HepG2 (cell line): Measurements from ENCODE around the gene MTSS2. TPM values are rescaled to one million over a fixed set of nuclear protein-coding genes. Genes with fewer than 3 reads are reported as not detected.
A peak's percentile ranks its signal among the peaks of the same experiment; 100 is the strongest.

Experiments used
- AGO2 ChIP-seq: fragments of 200-400 bp; formaldehyde crosslinking; optimal IDR thresholded peaks from 2 replicates; pipeline ENCODE3; 2017; ENCODE audit warnings: mild to moderate bottlenecking, low read depth, low read length, moderate library complexity
- IKZF5 ChIP-seq: IDR thresholded peaks from 2 replicates; pipeline ENCODE4 v1.6.1; 2018; ENCODE audit warnings: missing genetic modification reagents, mild to moderate bottlenecking, missing compliant biosample characterization
- LCORL ChIP-seq, 2 experiments: fragments of 450-650 bp in 1 of 2; sonication (generic) in 1 of 2; formaldehyde crosslinking in 1 of 2; IDR thresholded peaks; 2 replicates each; pipeline versions ENCODE4 v1.5.0 to v1.6.1; 2017 to 2020; ENCODE audit warnings: antibody characterized with exemption in 1 of 2, missing genetic modification reagents in 1 of 2
- NR2F6 ChIP-seq, 2 experiments: IDR thresholded peaks; 2 replicates each; pipeline ENCODE4 v1.6.1; 2016; ENCODE audit warnings: antibody characterized with exemption in 1 of 2, mild to moderate bottlenecking in 1 of 2
- PAX8 ChIP-seq: sonication (generic); formaldehyde crosslinking; IDR thresholded peaks from 2 replicates; pipeline ENCODE4 v1.8.0; 2022; ENCODE audit warnings: mild to moderate bottlenecking, missing genetic modification reagents, borderline replicate concordance
- PHF5A ChIP-seq: IDR thresholded peaks from one replicate; pipeline ENCODE4 v1.6.1; 2018; ENCODE audit warnings: low read depth, missing genetic modification reagents; ENCODE audit not compliant: unreplicated experiment
- RXRB ChIP-seq: IDR thresholded peaks from 2 replicates; pipeline ENCODE4 v1.6.1; 2016; ENCODE audit warnings: borderline replicate concordance, missing genetic modification reagents, missing compliant biosample characterization
- XBP1 ChIP-seq: sonication (generic); formaldehyde crosslinking; IDR thresholded peaks from 2 replicates; pipeline ENCODE4 v1.5.0; 2020; ENCODE audit warnings: missing genetic modification reagents
- ZNF576 ChIP-seq: sonication (generic); formaldehyde crosslinking; IDR thresholded peaks from 2 replicates; pipeline ENCODE4 v1.4.0; 2020; ENCODE audit warnings: mild to moderate bottlenecking, missing genetic modification reagents
- ZSCAN25 ChIP-seq: sonication (generic); formaldehyde crosslinking; IDR thresholded peaks from 2 replicates; pipeline ENCODE4 v1.8.0; 2022; ENCODE audit warnings: mild to moderate bottlenecking, missing genetic modification reagents
- ZUFSP ChIP-seq: sonication (generic); formaldehyde crosslinking; IDR thresholded peaks from 2 replicates; pipeline ENCODE4 v1.9.0; 2021; ENCODE audit warnings: missing genetic modification reagents, mild to moderate bottlenecking, borderline replicate concordance
- polyA plus RNA-seq, 8 experiments: library from polyadenylated mRNA; depleted of rRNA in 3 of 8; stranded (reverse) in 7 of 8; unstranded in 1 of 8; fragments of >200 nt; fragmentation: Illumina TruSeq in 4 of 8; extraction: Trizol in 4 of 8; gene quantifications; 2 replicates each; pipeline versions ENCODE4 v1.2.1 to v1.2.3, GENCODE V29; 2011 to 2016; ENCODE audit warnings: low read depth in 4 of 8, missing spikeins in 1 of 8, mixed read lengths in 1 of 8; ENCODE audit not compliant: insufficient read depth in 1 of 8
- total RNA-seq, 5 experiments: library from RNA; depleted of rRNA; stranded (reverse); fragments of >200 nt; fragmentation: Illumina TruSeq; extraction: Trizol; gene quantifications; 2 replicates each; pipeline ENCODE4 v1.2.3, GENCODE V29; 2016; ENCODE audit warnings: low read depth in 1 of 5
- TF ChIP-seq, protein P1 (sequence below): sonication (generic); formaldehyde crosslinking; IDR thresholded peaks from 2 replicates; pipeline ENCODE4 v1.5.0; 2020; ENCODE audit warnings: mild to moderate bottlenecking, missing genetic modification reagents
- TF ChIP-seq, protein P2 (sequence below): sonication (generic); formaldehyde crosslinking; IDR thresholded peaks from 2 replicates; pipeline ENCODE4 v1.4.0; 2020; ENCODE audit warnings: missing genetic modification reagents, borderline replicate concordance
- TF ChIP-seq, protein P3 (sequence below): sonication (generic); formaldehyde crosslinking; IDR thresholded peaks from 2 replicates; pipeline ENCODE4 v1.5.0; 2020; ENCODE audit warnings: mild to moderate bottlenecking, missing genetic modification reagents, borderline replicate concordance

The MTSS2 gene
- total and polyA plus RNA-seq, 2 of the 13 experiments (the other 11 are each of a cell fraction or from before 2014, with no cell fraction given) = 132 to 242 TPM

- TF ChIP-seq XBP1 (CRISPR knock-in tag) (no peak), ZSCAN25 (CRISPR knock-in tag) (peak; percentile 95), AGO2 (peak; percentile 53), PAX8 (CRISPR knock-in tag) (no peak), ZNF576 (CRISPR knock-in tag) (no peak), NR2F6 (IDR thresholded peaks at IDR 0.05) (0 out of 2 replicates have a peak, but pooled peaks have one; percentile 33), NR2F6 (CRISPR knock-in tag; IDR thresholded peaks at IDR 0.05) (peak; percentile 78), IKZF5 (CRISPR knock-in tag) (peak; percentile 34; the same call in 1 of the 2 replicates), ZUFSP (no peak), RXRB (CRISPR knock-in tag) (peak; percentile 16; the same call in 1 of the 2 replicates), PHF5A (no peak), LCORL (IDR thresholded peaks at IDR 0.05) (no peak), LCORL (CRISPR knock-in tag; IDR thresholded peaks at IDR 0.05) (no peak)
- TF ChIP-seq, protein P1, sequence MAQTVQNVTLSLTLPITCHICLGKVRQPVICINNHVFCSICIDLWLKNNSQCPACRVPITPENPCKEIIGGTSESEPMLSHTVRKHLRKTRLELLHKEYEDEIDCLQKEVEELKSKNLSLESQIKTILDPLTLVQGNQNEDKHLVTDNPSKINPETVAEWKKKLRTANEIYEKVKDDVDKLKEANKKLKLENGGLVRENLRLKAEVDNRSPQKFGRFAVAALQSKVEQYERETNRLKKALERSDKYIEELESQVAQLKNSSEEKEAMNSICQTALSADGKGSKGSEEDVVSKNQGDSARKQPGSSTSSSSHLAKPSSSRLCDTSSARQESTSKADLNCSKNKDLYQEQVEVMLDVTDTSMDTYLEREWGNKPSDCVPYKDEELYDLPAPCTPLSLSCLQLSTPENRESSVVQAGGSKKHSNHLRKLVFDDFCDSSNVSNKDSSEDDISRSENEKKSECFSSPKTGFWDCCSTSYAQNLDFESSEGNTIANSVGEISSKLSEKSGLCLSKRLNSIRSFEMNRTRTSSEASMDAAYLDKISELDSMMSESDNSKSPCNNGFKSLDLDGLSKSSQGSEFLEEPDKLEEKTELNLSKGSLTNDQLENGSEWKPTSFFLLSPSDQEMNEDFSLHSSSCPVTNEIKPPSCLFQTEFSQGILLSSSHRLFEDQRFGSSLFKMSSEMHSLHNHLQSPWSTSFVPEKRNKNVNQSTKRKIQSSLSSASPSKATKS (CRISPR knock-in tag) = no peak
- TF ChIP-seq, protein P2, sequence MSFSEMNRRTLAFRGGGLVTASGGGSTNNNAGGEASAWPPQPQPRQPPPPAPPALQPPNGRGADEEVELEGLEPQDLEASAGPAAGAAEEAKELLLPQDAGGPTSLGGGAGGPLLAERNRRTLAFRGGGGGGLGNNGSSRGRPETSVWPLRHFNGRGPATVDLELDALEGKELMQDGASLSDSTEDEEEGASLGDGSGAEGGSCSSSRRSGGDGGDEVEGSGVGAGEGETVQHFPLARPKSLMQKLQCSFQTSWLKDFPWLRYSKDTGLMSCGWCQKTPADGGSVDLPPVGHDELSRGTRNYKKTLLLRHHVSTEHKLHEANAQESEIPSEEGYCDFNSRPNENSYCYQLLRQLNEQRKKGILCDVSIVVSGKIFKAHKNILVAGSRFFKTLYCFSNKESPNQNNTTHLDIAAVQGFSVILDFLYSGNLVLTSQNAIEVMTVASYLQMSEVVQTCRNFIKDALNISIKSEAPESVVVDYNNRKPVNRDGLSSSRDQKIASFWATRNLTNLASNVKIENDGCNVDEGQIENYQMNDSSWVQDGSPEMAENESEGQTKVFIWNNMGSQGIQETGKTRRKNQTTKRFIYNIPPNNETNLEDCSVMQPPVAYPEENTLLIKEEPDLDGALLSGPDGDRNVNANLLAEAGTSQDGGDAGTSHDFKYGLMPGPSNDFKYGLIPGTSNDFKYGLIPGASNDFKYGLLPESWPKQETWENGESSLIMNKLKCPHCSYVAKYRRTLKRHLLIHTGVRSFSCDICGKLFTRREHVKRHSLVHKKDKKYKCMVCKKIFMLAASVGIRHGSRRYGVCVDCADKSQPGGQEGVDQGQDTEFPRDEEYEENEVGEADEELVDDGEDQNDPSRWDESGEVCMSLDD (CRISPR knock-in tag) = no peak
- TF ChIP-seq, protein P3, sequence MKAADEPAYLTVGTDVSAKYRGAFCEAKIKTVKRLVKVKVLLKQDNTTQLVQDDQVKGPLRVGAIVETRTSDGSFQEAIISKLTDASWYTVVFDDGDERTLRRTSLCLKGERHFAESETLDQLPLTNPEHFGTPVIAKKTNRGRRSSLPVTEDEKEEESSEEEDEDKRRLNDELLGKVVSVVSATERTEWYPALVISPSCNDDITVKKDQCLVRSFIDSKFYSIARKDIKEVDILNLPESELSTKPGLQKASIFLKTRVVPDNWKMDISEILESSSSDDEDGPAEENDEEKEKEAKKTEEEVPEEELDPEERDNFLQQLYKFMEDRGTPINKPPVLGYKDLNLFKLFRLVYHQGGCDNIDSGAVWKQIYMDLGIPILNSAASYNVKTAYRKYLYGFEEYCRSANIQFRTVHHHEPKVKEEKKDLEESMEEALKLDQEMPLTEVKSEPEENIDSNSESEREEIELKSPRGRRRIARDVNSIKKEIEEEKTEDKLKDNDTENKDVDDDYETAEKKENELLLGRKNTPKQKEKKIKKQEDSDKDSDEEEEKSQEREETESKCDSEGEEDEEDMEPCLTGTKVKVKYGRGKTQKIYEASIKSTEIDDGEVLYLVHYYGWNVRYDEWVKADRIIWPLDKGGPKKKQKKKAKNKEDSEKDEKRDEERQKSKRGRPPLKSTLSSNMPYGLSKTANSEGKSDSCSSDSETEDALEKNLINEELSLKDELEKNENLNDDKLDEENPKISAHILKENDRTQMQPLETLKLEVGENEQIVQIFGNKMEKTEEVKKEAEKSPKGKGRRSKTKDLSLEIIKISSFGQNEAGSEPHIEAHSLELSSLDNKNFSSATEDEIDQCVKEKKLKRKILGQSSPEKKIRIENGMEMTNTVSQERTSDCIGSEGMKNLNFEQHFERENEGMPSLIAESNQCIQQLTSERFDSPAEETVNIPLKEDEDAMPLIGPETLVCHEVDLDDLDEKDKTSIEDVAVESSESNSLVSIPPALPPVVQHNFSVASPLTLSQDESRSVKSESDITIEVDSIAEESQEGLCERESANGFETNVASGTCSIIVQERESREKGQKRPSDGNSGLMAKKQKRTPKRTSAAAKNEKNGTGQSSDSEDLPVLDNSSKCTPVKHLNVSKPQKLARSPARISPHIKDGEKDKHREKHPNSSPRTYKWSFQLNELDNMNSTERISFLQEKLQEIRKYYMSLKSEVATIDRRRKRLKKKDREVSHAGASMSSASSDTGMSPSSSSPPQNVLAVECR (CRISPR knock-in tag) = no peak
Measured at GRCh38 chr16:70691223-70692129, 5.6 kb upstream of the MTSS2 start (continued).
